SK-N-SH (cell line): ENCODE data around the gene GRK1. TPM values are rescaled to one million over a fixed set of nuclear protein-coding genes. Genes with fewer than 3 reads are reported as not detected.

Source experiments
- CTCF ChIA-PET: fragments of 300-600, 350-600 bp; formaldehyde crosslinking; extraction: SDS; loops from one replicate; lab custom pipeline; 2021; lab: Yijun Ruan, JAX
- POLR2A ChIA-PET: fragments of 350-600 bp; sonication (Branson Sonifier 250); formaldehyde crosslinking; extraction: SDS; loops from one replicate; lab custom pipeline; 2020; ENCODE audit warnings: antibody characterized with exemption, inconsistent platforms; lab: Yijun Ruan, JAX
- DNase-seq: peaks from one replicate; pipeline ENCODE4 v3.0.0; 2012
- H2AFZ ChIP-seq: fragments of 200-600 bp; sonication (generic); 2 replicates; pipeline ENCODE4 v1.8.1; 2016; ENCODE audit warnings: antibody characterized with exemption, mild to moderate bottlenecking, low read depth
- H3F3A ChIP-seq: fragments of 200-600 bp; sonication (generic); replicated peaks from 2 replicates; pipeline ENCODE3; 2016; ENCODE audit warnings: antibody characterized with exemption, mild to moderate bottlenecking; ENCODE audit not compliant: insufficient read depth
- H3K27ac ChIP-seq, 2 experiments: fragments of 200-500 bp in 1 of 2; fragments of 200-600 bp in 1 of 2; sonication (Bioruptor generic) in 1 of 2; sonication (generic), shearing (Covaris generic) in 1 of 2; 2 replicates each; pipeline versions ENCODE4 v1.5.1 to v1.6.1; 2014 to 2016; ENCODE audit warnings: low read depth in 2 of 2, inconsistent platforms in 1 of 2, low read length in 1 of 2, mild to moderate bottlenecking in 1 of 2, mixed read lengths in 1 of 2
- H3K27me3 ChIP-seq: fragments of 200-600 bp; sonication (generic), shearing (Covaris generic); 2 replicates; pipeline ENCODE4 v1.6.1; 2016; ENCODE audit warnings: mixed run types; ENCODE audit not compliant: insufficient read depth
- H3K36me3 ChIP-seq, 2 experiments: fragments of 200-500 bp in 1 of 2; fragments of 200-600 bp in 1 of 2; sonication (Bioruptor generic) in 1 of 2; sonication (generic) in 1 of 2; replicated peaks in 1 of 2; 2 replicates each; pipeline versions ENCODE3 to v1.5.1; 2014 to 2016; ENCODE audit warnings: low read length in 1 of 2, mild to moderate bottlenecking in 1 of 2; ENCODE audit not compliant: insufficient read depth in 2 of 2, control insufficient read depth in 1 of 2
- H3K4me1 ChIP-seq, 2 experiments: fragments of 200-500 bp in 1 of 2; fragments of 200-600 bp in 1 of 2; sonication (Bioruptor generic) in 1 of 2; sonication (generic), shearing (Covaris generic) in 1 of 2; 2 replicates each; pipeline versions ENCODE4 v1.5.1 to v1.6.1; 2014 to 2016; ENCODE audit warnings: low read depth in 1 of 2, low read length in 1 of 2, mixed run types in 1 of 2; ENCODE audit not compliant: insufficient read depth in 2 of 2, control insufficient read depth in 1 of 2
- H3K4me2 ChIP-seq: fragments of 200-600 bp; sonication (generic), shearing (Covaris generic); 2 replicates; pipeline ENCODE4 v1.6.1; 2017; ENCODE audit warnings: mixed run types
- H3K4me3 ChIP-seq, 2 experiments: fragments of 200-500 bp in 1 of 2; fragments of 200-600 bp in 1 of 2; sonication (Bioruptor generic) in 1 of 2; sonication (generic), shearing (Covaris generic) in 1 of 2; 2 replicates each; pipeline versions ENCODE4 v1.5.1 to v1.8.1; 2014 to 2016; ENCODE audit warnings: low read depth in 2 of 2, inconsistent platforms in 1 of 2, low read length in 1 of 2, mild to moderate bottlenecking in 1 of 2, mixed read lengths in 1 of 2, moderate library complexity in 1 of 2
- H3K79me2 ChIP-seq: fragments of 200-600 bp; sonication (generic); 2 replicates; pipeline ENCODE4 v1.8.1; 2017; ENCODE audit warnings: mild to moderate bottlenecking; ENCODE audit not compliant: insufficient read depth
- H3K9ac ChIP-seq: fragments of 200-600 bp; sonication (generic); 2 replicates; pipeline ENCODE4 v1.6.1; 2017; ENCODE audit warnings: mixed run types
- H3K9me2 ChIP-seq: fragments of 200-600 bp; sonication (generic); 2 replicates; pipeline ENCODE4 v1.6.1; 2017; ENCODE audit warnings: mixed run types
- H3K9me3 ChIP-seq: fragments of 200-600 bp; sonication (generic); 2 replicates; pipeline ENCODE4 v1.6.1; 2017; ENCODE audit warnings: mixed run types, mild to moderate bottlenecking, moderate library complexity
- H4K20me1 ChIP-seq: fragments of 200-600 bp; sonication (generic); 2 replicates; pipeline ENCODE4 v1.6.1; 2017; ENCODE audit warnings: mild to moderate bottlenecking, mixed run types; ENCODE audit not compliant: insufficient read depth
- CHD2 ChIP-seq: fragments of 150-350 bp; IDR thresholded peaks from 2 replicates; pipeline ENCODE4 v1.6.1; 2018; ENCODE audit warnings: low read length; ENCODE audit not compliant: partially characterized antibody
- CTCF ChIP-seq: fragments of 200-600 bp; sonication (generic); IDR thresholded peaks from 2 replicates; pipeline ENCODE4 v1.6.1; 2017; ENCODE audit warnings: antibody characterized with exemption, mild to moderate bottlenecking, moderate library complexity
- ELF1 ChIP-seq: IDR thresholded peaks from 2 replicates; pipeline ENCODE4 v1.4.0; 2012
- EP300 ChIP-seq, 2 experiments: IDR thresholded peaks; 2 replicates each; pipeline versions ENCODE4 v1.4.0 to v1.6.1; 2012; ENCODE audit warnings: borderline replicate concordance in 1 of 2, low read depth in 1 of 2, low read length in 1 of 2
- FOXJ3 ChIP-seq: sonication (generic); formaldehyde crosslinking; IDR thresholded peaks from 2 replicates; pipeline ENCODE4 v1.5.1; 2020; ENCODE audit warnings: mild to moderate bottlenecking, missing genetic modification reagents
- GATA2 ChIP-seq: sonication (generic); formaldehyde crosslinking; IDR thresholded peaks from 2 replicates; pipeline ENCODE4 v1.5.0; 2020; ENCODE audit warnings: mild to moderate bottlenecking, missing genetic modification reagents
- JUND ChIP-seq: IDR thresholded peaks from 2 replicates; pipeline ENCODE4 v1.4.0; 2012
- MAX ChIP-seq: IDR thresholded peaks from 2 replicates; pipeline ENCODE4 v1.4.0; 2012; ENCODE audit warnings: low read depth
- NFIC ChIP-seq: IDR thresholded peaks from 2 replicates; pipeline ENCODE4 v1.4.0; 2012; ENCODE audit warnings: borderline replicate concordance
- NRF1 ChIP-seq: IDR thresholded peaks from 2 replicates; pipeline ENCODE4 v1.6.1; 2012; ENCODE audit warnings: low read depth, mild to moderate bottlenecking, low read length
- POLR2AphosphoS5 ChIP-seq: IDR thresholded peaks from 2 replicates; pipeline ENCODE4 v1.6.1; 2012; ENCODE audit warnings: low read depth, low read length
- RAD21 ChIP-seq: IDR thresholded peaks from 2 replicates; pipeline ENCODE4 v1.6.1; 2012; ENCODE audit warnings: mild to moderate bottlenecking, low read length
- RCOR1 ChIP-seq: fragments of 150-350 bp; IDR thresholded peaks from 2 replicates; pipeline ENCODE4 v1.6.1; 2017; ENCODE audit warnings: antibody characterized with exemption, low read length
- TCF12 ChIP-seq: IDR thresholded peaks from 2 replicates; pipeline ENCODE4 v1.4.0; 2012
- TEAD4 ChIP-seq: IDR thresholded peaks from 2 replicates; pipeline ENCODE4 v1.4.0; 2012; ENCODE audit warnings: mild to moderate bottlenecking, borderline replicate concordance; ENCODE audit not compliant: insufficient read depth
- WGBS: methylation state at CpG from one replicate; pipeline ENCODE4 v1.1.6; 2017; ENCODE audit warnings: low lambda C conversion rate; 5-methylcytosine and 5-hydroxymethylcytosine counted together
- polyA plus RNA-seq, 3 experiments: library from polyadenylated mRNA; depleted of rRNA; stranded (reverse); fragments of >200 nt; gene quantifications; 2 replicates each; pipeline ENCODE4 v1.2.3, GENCODE V29; 2012
- TF ChIP-seq, protein P1 (sequence below): IDR thresholded peaks from 2 replicates; pipeline ENCODE4 v1.4.0; 2012; ENCODE audit warnings: low read depth, borderline replicate concordance
- TF ChIP-seq, protein P2 (sequence below): IDR thresholded peaks from 2 replicates; pipeline ENCODE4 v1.6.1; 2012; ENCODE audit warnings: mild to moderate bottlenecking, low read depth, low read length, moderate library complexity

The GRK1 gene
- polyA plus RNA-seq, 1 of the 3 experiments (the other 2 are of a cell fraction), result 0.12 TPM

DNA sequence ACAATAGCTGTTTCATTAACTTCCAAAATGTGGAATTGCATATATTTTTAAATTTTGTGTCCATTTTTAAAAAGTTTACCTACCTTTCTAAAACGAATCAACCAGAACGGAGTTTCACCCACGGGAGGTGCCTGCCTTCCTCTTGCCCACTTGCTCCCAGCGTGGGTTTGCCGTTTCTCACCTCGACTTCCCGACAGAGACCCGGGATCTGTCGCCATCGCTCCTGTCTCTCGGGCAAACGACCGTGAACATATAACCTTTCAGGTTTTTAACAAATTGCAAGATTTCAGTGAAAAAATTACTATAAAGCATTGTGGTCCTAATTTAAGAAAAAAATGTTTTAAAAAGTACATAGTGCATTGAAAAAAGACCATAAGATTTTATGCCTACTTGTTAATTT is 96.2 kb downstream of the GRK1 start:
- no peak for DNase-seq
- no peak overlapping the region for H3K4me2 ChIP-seq
- POLR2A ChIA-PET, result no interaction called here
- TF ChIP-seq, protein P1, sequence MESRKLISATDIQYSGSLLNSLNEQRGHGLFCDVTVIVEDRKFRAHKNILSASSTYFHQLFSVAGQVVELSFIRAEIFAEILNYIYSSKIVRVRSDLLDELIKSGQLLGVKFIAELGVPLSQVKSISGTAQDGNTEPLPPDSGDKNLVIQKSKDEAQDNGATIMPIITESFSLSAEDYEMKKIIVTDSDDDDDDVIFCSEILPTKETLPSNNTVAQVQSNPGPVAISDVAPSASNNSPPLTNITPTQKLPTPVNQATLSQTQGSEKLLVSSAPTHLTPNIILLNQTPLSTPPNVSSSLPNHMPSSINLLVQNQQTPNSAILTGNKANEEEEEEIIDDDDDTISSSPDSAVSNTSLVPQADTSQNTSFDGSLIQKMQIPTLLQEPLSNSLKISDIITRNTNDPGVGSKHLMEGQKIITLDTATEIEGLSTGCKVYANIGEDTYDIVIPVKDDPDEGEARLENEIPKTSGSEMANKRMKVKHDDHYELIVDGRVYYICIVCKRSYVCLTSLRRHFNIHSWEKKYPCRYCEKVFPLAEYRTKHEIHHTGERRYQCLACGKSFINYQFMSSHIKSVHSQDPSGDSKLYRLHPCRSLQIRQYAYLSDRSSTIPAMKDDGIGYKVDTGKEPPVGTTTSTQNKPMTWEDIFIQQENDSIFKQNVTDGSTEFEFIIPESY, result no peak
- TF ChIP-seq EP300 (IDR thresholded peaks at IDR 0.05; ENCODE audit: borderline replicate concordance in 1 of 2, low read depth in 1 of 2, low read length in 1 of 2) (no peak), GATA2 (CRISPR knock-in tag) (no peak)
- TF ChIP-seq, all 33 proteins: peak for 0
- Histone ChIP-seq H4K20me1 (no peaks in the 10 kb centered on the region), H2AFZ (no peak overlapping the region), H3K27ac (no peak overlapping the region), H3K79me2 (no peaks in the 10 kb centered on the region), H3K4me3 (no peak overlapping the region), H3K9ac (no peak overlapping the region), H3K4me1 (peaks cover 0 to 8% of the 10 kb centered on the region in 2 experiments; a peak in 1 of 4 replicates), H3K9me2 (no peaks in the 10 kb centered on the region), H3F3A (peaks cover 5% of the 10 kb centered on the region), H3K36me3 (no peaks in the 10 kb centered on the region), H3K27me3 (no peaks in the 10 kb centered on the region), H3K9me3 (no peaks in the 10 kb centered on the region)
- CTCF ChIA-PET, result no interaction called here
- WGBS, result 91% methylated on average over 13 of the region's 13 CpGs

- H3K27ac ChIP-seq, result no peak overlapping the region
- H3K79me2 ChIP-seq, result no peaks in the 10 kb centered on the region
- no peaks in the 10 kb centered on the region for H3K9me3 ChIP-seq
- H3K9ac ChIP-seq, result no peak overlapping the region
- H4K20me1 ChIP-seq, result no peaks in the 10 kb centered on the region
- ChIA-PET POLR2A (no interaction called here), CTCF (no interaction called here)
- H3K4me3 ChIP-seq, result no peak overlapping the region
- peaks cover 5% of the 10 kb centered on the region for H3F3A ChIP-seq
- H3K36me3 ChIP-seq, result no peaks in the 10 kb centered on the region
- no peaks in the 10 kb centered on the region for H3K27me3 ChIP-seq
- peaks cover 0 to 3% of the 10 kb centered on the region in 2 experiments; a peak in 1 of 4 replicates for H3K4me1 ChIP-seq
- no peak overlapping the region for H2AFZ ChIP-seq
- 93% methylated on average over 10 of the region's 25 CpGs for WGBS
- DNase-seq, result no peak
- H3K4me2 ChIP-seq, result no peak overlapping the region
- no peaks in the 10 kb centered on the region for H3K9me2 ChIP-seq
- TF ChIP-seq, protein P2, sequence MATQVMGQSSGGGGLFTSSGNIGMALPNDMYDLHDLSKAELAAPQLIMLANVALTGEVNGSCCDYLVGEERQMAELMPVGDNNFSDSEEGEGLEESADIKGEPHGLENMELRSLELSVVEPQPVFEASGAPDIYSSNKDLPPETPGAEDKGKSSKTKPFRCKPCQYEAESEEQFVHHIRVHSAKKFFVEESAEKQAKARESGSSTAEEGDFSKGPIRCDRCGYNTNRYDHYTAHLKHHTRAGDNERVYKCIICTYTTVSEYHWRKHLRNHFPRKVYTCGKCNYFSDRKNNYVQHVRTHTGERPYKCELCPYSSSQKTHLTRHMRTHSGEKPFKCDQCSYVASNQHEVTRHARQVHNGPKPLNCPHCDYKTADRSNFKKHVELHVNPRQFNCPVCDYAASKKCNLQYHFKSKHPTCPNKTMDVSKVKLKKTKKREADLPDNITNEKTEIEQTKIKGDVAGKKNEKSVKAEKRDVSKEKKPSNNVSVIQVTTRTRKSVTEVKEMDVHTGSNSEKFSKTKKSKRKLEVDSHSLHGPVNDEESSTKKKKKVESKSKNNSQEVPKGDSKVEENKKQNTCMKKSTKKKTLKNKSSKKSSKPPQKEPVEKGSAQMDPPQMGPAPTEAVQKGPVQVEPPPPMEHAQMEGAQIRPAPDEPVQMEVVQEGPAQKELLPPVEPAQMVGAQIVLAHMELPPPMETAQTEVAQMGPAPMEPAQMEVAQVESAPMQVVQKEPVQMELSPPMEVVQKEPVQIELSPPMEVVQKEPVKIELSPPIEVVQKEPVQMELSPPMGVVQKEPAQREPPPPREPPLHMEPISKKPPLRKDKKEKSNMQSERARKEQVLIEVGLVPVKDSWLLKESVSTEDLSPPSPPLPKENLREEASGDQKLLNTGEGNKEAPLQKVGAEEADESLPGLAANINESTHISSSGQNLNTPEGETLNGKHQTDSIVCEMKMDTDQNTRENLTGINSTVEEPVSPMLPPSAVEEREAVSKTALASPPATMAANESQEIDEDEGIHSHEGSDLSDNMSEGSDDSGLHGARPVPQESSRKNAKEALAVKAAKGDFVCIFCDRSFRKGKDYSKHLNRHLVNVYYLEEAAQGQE, result no peak
- TF ChIP-seq JUND, result no peak
- TF ChIP-seq, protein P1, result no peak
- no peak for TF ChIP-seq TCF12
- TF ChIP-seq POLR2AphosphoS5, result no peak
- no peak for TF ChIP-seq NRF1
- TF ChIP-seq TEAD4, result no peak
- no peak for TF ChIP-seq RCOR1
- TF ChIP-seq FOXJ3 (CRISPR knock-in tag), result no peak
- TF ChIP-seq RAD21, result no peak
- TF ChIP-seq ELF1, result no peak
- no peak for TF ChIP-seq NFIC
- no peak for TF ChIP-seq MAX
- no peak for TF ChIP-seq CHD2
- TF ChIP-seq CTCF, result no peak
Observed at GRCh38 chr13:113763961-113764792, 97.2 kb downstream of the GRK1 start.
